Measurements from ENCODE around the gene SLIT3.

Gene SLIT3

GRCh38 chr5:168796000-168796399 lies 504.9 kb downstream of the SLIT3 start:
- DNase-seq (ENCODE audit: low read depth) = no peak
- no peak overlapping the region for H3K4me3 ChIP-seq (replicated peaks; ENCODE audit: low read depth, low read length)
- no peak for TF ChIP-seq CTCF (IDR thresholded peaks at IDR 0.05; ENCODE audit: low read length, missing control alignments)

GRCh38 chr5:168793841-168794837 lies 506.8 kb downstream of the SLIT3 start:
- DNase-seq (ENCODE audit: low read depth) = peak; percentile 70
- H3K4me3 ChIP-seq (replicated peaks; ENCODE audit: low read depth, low read length) = no peak overlapping the region
- no peak for TF ChIP-seq CTCF (IDR thresholded peaks at IDR 0.05; ENCODE audit: low read length, missing control alignments)

GRCh38 chr5:168792678-168793077 lies 508.3 kb downstream of the SLIT3 start:
- H3K4me3 ChIP-seq (replicated peaks; ENCODE audit: low read depth, low read length) = no peak overlapping the region
- DNase-seq (ENCODE audit: low read depth) = no peak
- no peak for TF ChIP-seq CTCF (IDR thresholded peaks at IDR 0.05; ENCODE audit: low read length, missing control alignments)

- no peak for DNase-seq (ENCODE audit: low read depth)
- no peak overlapping the region for H3K4me3 ChIP-seq (replicated peaks; ENCODE audit: low read depth, low read length)
- no peak for TF ChIP-seq CTCF (IDR thresholded peaks at IDR 0.05; ENCODE audit: low read length, missing control alignments)
Measured at GRCh38 chr5:168790671-168791250, 510.2 kb downstream of the SLIT3 start.

GRCh38 chr5:168790002-168790635 lies 510.8 kb downstream of the SLIT3 start:
- TF ChIP-seq CTCF (IDR thresholded peaks at IDR 0.05; ENCODE audit: low read length, missing control alignments) = no peak

GRCh38 chr5:168788786-168789185 lies 512.2 kb downstream of the SLIT3 start:
- no peak for DNase-seq (ENCODE audit: low read depth)
- TF ChIP-seq CTCF (IDR thresholded peaks at IDR 0.05; ENCODE audit: low read length, missing control alignments) = no peak
- H3K4me3 ChIP-seq (replicated peaks; ENCODE audit: low read depth, low read length) = no peak overlapping the region

More at GRCh38 chr5:168790002-168790635, 510.8 kb downstream of the SLIT3 start:
- no peak overlapping the region for H3K4me3 ChIP-seq (replicated peaks; ENCODE audit: low read depth, low read length)
- no peak for DNase-seq (ENCODE audit: low read depth)

Measured in fibroblast of pulmonary artery (primary cell).